ENCODE measurements around the gene ZBTB16.

The ZBTB16 gene

DNA sequence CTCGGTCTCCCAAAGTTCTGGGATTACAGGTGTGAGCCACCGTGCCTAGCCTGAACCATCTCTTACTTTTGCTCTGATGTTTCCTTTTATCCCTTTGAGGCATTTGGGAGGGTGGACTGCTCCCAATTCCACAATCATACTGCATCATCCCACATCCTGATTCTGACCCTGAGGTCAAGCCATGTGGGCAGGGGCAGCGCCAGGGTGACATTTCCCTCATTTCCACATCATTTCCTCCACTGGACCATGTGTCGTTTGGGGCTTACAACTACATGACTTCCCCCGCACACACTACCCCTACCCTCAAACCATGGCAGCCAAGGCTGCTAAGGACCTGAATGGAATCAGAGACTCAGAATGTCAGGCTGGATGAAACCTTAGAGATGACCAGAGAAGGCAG, 26.4 kb upstream of the ZBTB16 start (continued):
- TF ChIP-seq ZNF529 (tag by site-specific recombination; IDR thresholded peaks at IDR 0.05; ENCODE audit: insufficient replicate concordance) (no peak), ZNF37A (tag by site-specific recombination; IDR thresholded peaks at IDR 0.05) (no peak), ZNF133 (tag by site-specific recombination; IDR thresholded peaks at IDR 0.05) (no peak), ZNF791 (tag by site-specific recombination; IDR thresholded peaks at IDR 0.05) (no peak), KLF16 (tag by site-specific recombination; IDR thresholded peaks at IDR 0.05) (no peak), ZEB2 (tag by site-specific recombination; IDR thresholded peaks at IDR 0.05) (no peak), ZNF792 (tag by site-specific recombination; IDR thresholded peaks at IDR 0.05) (no peak), ZNF777 (tag by site-specific recombination; IDR thresholded peaks at IDR 0.05; ENCODE audit: borderline replicate concordance) (no peak), ZBTB20 (tag by site-specific recombination; IDR thresholded peaks at IDR 0.05) (no peak)

GRCh38 chr11:114033572-114033971, 25.9 kb upstream of the ZBTB16 start:
- ChIA-PET CTCF (interaction anchor here (0.5 to 5.7 kb wide), 8 partner anchors 8 to 226 kb away, joined by 3 to 86 read pairs (median 4); no protein-coding TSS in a partner anchor), POLR2A (no interaction called here)
- H3K4me1 ChIP-seq (ENCODE audit: control insufficient read depth, insufficient read depth, low read length): no peaks in the 10 kb centered on the region
- no peak overlapping the region for H3K4me3 ChIP-seq (ENCODE audit: low read depth, low read length)
- no peaks in the 10 kb centered on the region for H3K9me3 ChIP-seq (ENCODE audit: control insufficient read depth, insufficient read depth, low read depth, low read length)
- no peaks in the 10 kb centered on the region for H3K36me3 ChIP-seq (ENCODE audit: control insufficient read depth in 2 of 2, insufficient read depth in 1 of 2, low read length in 2 of 2)
- H3K27ac ChIP-seq (ENCODE audit: extremely low read depth, low read depth, low read length): no peak overlapping the region
- no peak for TF ChIP-seq ZNF26 (tag by site-specific recombination; IDR thresholded peaks at IDR 0.05)
- no peak for TF ChIP-seq ZNF157 (tag by site-specific recombination; IDR thresholded peaks at IDR 0.05)
- TF ChIP-seq ZNF529 (tag by site-specific recombination; IDR thresholded peaks at IDR 0.05; ENCODE audit: insufficient replicate concordance): no peak
- no peak for TF ChIP-seq ZNF184 (tag by site-specific recombination; IDR thresholded peaks at IDR 0.05)
- TF ChIP-seq ZBTB48 (tag by site-specific recombination; IDR thresholded peaks at IDR 0.05): no peak
- no peak for TF ChIP-seq ZNF37A (tag by site-specific recombination; IDR thresholded peaks at IDR 0.05)
- TF ChIP-seq ZNF544 (tag by site-specific recombination; IDR thresholded peaks at IDR 0.05): no peak
- no peak for TF ChIP-seq ZNF16 (tag by site-specific recombination; IDR thresholded peaks at IDR 0.05; ENCODE audit: low read depth)
- no peak for TF ChIP-seq ZNF239 (tag by site-specific recombination; IDR thresholded peaks at IDR 0.05)
- TF ChIP-seq ZNF654 (tag by site-specific recombination; IDR thresholded peaks at IDR 0.05; ENCODE audit: low read depth): no peak
- no peak for TF ChIP-seq ZNF394 (tag by site-specific recombination; IDR thresholded peaks at IDR 0.05; ENCODE audit: borderline replicate concordance)
- no peak for TF ChIP-seq ZNF112 (tag by site-specific recombination; IDR thresholded peaks at IDR 0.05)

DNA sequence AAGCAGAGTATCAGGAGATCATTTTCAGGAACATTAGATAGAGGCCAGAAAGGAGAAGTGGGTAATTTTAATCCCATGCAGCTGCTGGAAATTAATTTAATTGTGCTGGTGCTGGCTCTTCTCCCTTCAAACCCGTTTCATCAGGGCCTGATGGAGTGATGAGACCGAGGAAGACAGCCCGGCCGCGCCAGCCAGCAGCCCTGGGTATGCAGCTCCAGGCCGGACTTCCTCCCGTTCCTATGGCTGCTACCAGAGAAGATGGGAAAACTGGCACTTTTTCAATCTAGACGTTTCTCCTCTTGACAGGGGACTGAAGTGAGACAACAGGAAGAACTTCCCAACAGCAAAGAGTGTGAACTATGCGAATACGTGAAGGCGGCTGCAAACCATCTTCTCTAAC, 24.6 kb upstream of the ZBTB16 start:
- no peak overlapping the region for H3K4me3 ChIP-seq (ENCODE audit: low read depth, low read length)
- no peaks in the 10 kb centered on the region for H3K36me3 ChIP-seq (ENCODE audit: control insufficient read depth in 2 of 2, insufficient read depth in 1 of 2, low read length in 2 of 2)
- H3K27ac ChIP-seq (ENCODE audit: extremely low read depth, low read depth, low read length): no peak overlapping the region
- no peaks in the 10 kb centered on the region for H3K9me3 ChIP-seq (ENCODE audit: control insufficient read depth, insufficient read depth, low read depth, low read length)
- CTCF ChIA-PET: interaction anchor here (0.7 to 5.7 kb wide), 10 partner anchors 9 to 1076 kb away, joined by 3 to 86 read pairs (median 4); no protein-coding TSS in a partner anchor
- 0 out of 2 replicates have a peak, but pooled peaks cover 5% of the 10 kb centered on the region for H3K4me1 ChIP-seq (ENCODE audit: control insufficient read depth, insufficient read depth, low read length)
- POLR2A ChIA-PET: no interaction called here
- TF ChIP-seq ZNF423 (tag by site-specific recombination; IDR thresholded peaks at IDR 0.05) (no peak), ZNF26 (tag by site-specific recombination; IDR thresholded peaks at IDR 0.05) (no peak), MEIS1 (CRISPR knock-in tag; IDR thresholded peaks at IDR 0.05; ENCODE audit: borderline replicate concordance) (no peak), ZNF677 (tag by site-specific recombination; IDR thresholded peaks at IDR 0.05) (no peak), ZNF561 (tag by site-specific recombination; IDR thresholded peaks at IDR 0.05; ENCODE audit: borderline replicate concordance) (no peak), ZEB2 (tag by site-specific recombination; IDR thresholded peaks at IDR 0.05) (no peak), ZBTB44 (tag by site-specific recombination; IDR thresholded peaks at IDR 0.05) (no peak), ZNF335 (tag by site-specific recombination; conservative IDR thresholded peaks at IDR 0.05) (no peak), CTCF (tag by site-specific recombination; IDR thresholded peaks at IDR 0.05) (no peak), ZNF18 (tag by site-specific recombination; IDR thresholded peaks at IDR 0.05) (no peak)

Data from HEK293 (cell line).